Neural progenitor cell (in vitro differentiated cells): Measurements from ENCODE around the gene DYNLT1. TPM values are rescaled to one million over a fixed set of nuclear protein-coding genes. Genes with fewer than 3 reads are reported as not detected.
"Not testable (repeated sequence)": the region's sequence is repeated elsewhere in the genome, so short reads cannot be mapped to it uniquely, and the experiment has no call there.

Experiments
- DNase-seq: peaks from one replicate; pipeline ENCODE4 v3.0.0-alpha.2; 2016; ENCODE audit warnings: low spot score
- H2AFZ ChIP-seq: fragments of 200-600 bp; sonication (generic); replicated peaks from 2 replicates; pipeline ENCODE4 v1.6.1; 2016; ENCODE audit warnings: antibody characterized with exemption
- H3F3A ChIP-seq: fragments of 200-600 bp; sonication (generic); 2 replicates; pipeline ENCODE4 v1.6.1; 2016; ENCODE audit warnings: antibody characterized with exemption, low read depth
- H3K27ac ChIP-seq: fragments of 200-600 bp; sonication (generic); 2 replicates; pipeline ENCODE4 v1.5.1; 2016; ENCODE audit warnings: mild to moderate bottlenecking
- H3K27me3 ChIP-seq: fragments of 200-600 bp; sonication (generic); 2 replicates; pipeline ENCODE4 v1.6.1; 2016; ENCODE audit warnings: mild to moderate bottlenecking, moderate library complexity
- H3K36me3 ChIP-seq: fragments of 200-600 bp; sonication (generic); 2 replicates; pipeline ENCODE4 v1.5.1; 2016
- H3K4me1 ChIP-seq: fragments of 200-600 bp; sonication (generic); 2 replicates; pipeline ENCODE4 v1.6.1; 2016; ENCODE audit warnings: mixed run types
- H3K4me2 ChIP-seq: fragments of 200-600 bp; sonication (generic); 2 replicates; pipeline ENCODE4 v1.6.1; 2016
- H3K4me3 ChIP-seq: fragments of 200-600 bp; sonication (generic); 2 replicates; pipeline ENCODE4 v1.5.1; 2016
- H3K79me2 ChIP-seq: fragments of 200-600 bp; sonication (generic); 2 replicates; pipeline ENCODE4 v1.6.1; 2016; ENCODE audit warnings: low read depth
- H3K9ac ChIP-seq: fragments of 200-600 bp; sonication (generic); 2 replicates; pipeline ENCODE4 v1.6.1; 2016
- H3K9me3 ChIP-seq: fragments of 200-600 bp; sonication (generic); 2 replicates; pipeline ENCODE4 v1.5.1; 2016; ENCODE audit warnings: low read depth
- H4K20me1 ChIP-seq: fragments of 200-600 bp; sonication (generic); 2 replicates; pipeline ENCODE4 v1.6.1; 2016; ENCODE audit warnings: low read depth
- H3K27ac Mint-ChIP-seq: 3 replicates; pipeline ENCODE4 v1.8.0; 2021; ENCODE audit warnings: mixed read lengths
- H3K27me3 Mint-ChIP-seq: 2 replicates; pipeline ENCODE4 v1.8.0; 2022; ENCODE audit warnings: low read depth, mild to moderate bottlenecking, inconsistent platforms, moderate library complexity, mixed read lengths; ENCODE audit not compliant: insufficient read depth
- H3K36me3 Mint-ChIP-seq: 3 replicates; pipeline ENCODE4 v1.8.0; 2021; ENCODE audit warnings: mixed read lengths
- H3K4me1 Mint-ChIP-seq: 3 replicates; pipeline ENCODE4 v1.8.0; 2021; ENCODE audit warnings: mixed read lengths
- H3K4me3 Mint-ChIP-seq: 3 replicates; pipeline ENCODE4 v1.8.0; 2021; ENCODE audit warnings: mild to moderate bottlenecking, moderate library complexity, mixed read lengths
- H3K9me3 Mint-ChIP-seq: 3 replicates; pipeline ENCODE4 v1.8.0; 2020; ENCODE audit warnings: mixed read lengths
- CTCF ChIP-seq: fragments of 200-600 bp; sonication (generic); IDR thresholded peaks from 2 replicates; pipeline ENCODE4 v1.5.1; 2017; ENCODE audit warnings: antibody characterized with exemption, mild to moderate bottlenecking
- EZH2 ChIP-seq: fragments of 200-600 bp; sonication (generic); IDR thresholded peaks from 2 replicates; pipeline ENCODE4 v1.6.1; 2017; ENCODE audit warnings: antibody characterized with exemption, mild to moderate bottlenecking, moderate library complexity
- EZH2phosphoT487 ChIP-seq: fragments of 200-600 bp; sonication (generic); IDR thresholded peaks from 2 replicates; pipeline ENCODE4 v1.6.1; 2017; ENCODE audit warnings: antibody characterized with exemption
- total RNA-seq: library from RNA; depleted of rRNA; stranded (reverse); fragments of >200 nt; gene quantifications from 2 replicates; pipeline ENCODE4 v1.2.3, GENCODE V29; 2015; ENCODE audit warnings: low replicate concordance

Gene DYNLT1
- total RNA-seq, 1 donor from 2014 or later, result 82.8 TPM

- H3K36me3 Mint-ChIP-seq, result peaks cover 6% of the 10 kb centered on the region
- Histone ChIP-seq H3K79me2 (no peaks in the 10 kb centered on the region), H3K36me3 (no peaks in the 10 kb centered on the region), H3K27ac (no peak overlapping the region), H3K4me1 (peaks cover 14% of the 10 kb centered on the region), H3K9me3 (no peaks in the 10 kb centered on the region), H3K27me3 (no peaks in the 10 kb centered on the region), H2AFZ (no peak overlapping the region), H4K20me1 (no peaks in the 10 kb centered on the region), H3K9ac (no peak overlapping the region), H3K4me2 (no peak overlapping the region), H3F3A (peaks cover 6% of the 10 kb centered on the region), H3K4me3 (no peak overlapping the region)
- no peaks in the 10 kb centered on the region for H3K9me3 Mint-ChIP-seq
- no peak overlapping the region for H3K4me3 Mint-ChIP-seq
- peaks cover 4% of the 10 kb centered on the region for H3K27me3 Mint-ChIP-seq
- no peak overlapping the region for H3K27ac Mint-ChIP-seq
- H3K4me1 Mint-ChIP-seq, result no peaks in the 10 kb centered on the region
- TF ChIP-seq EZH2, result no peak
- TF ChIP-seq CTCF, result no peak
- no peak for TF ChIP-seq EZH2phosphoT487
- no peak for DNase-seq
These were observed 36.3 kb downstream of the DYNLT1 start for GRCh38 chr6:158608221-158608620.

GRCh38 chr6:158607411-158608170 lies 37.0 kb downstream of the DYNLT1 start:
- Histone ChIP-seq H3K9ac (no peak overlapping the region), H3K4me1 (peaks cover 14% of the 10 kb centered on the region), H3K4me3 (no peak overlapping the region), H3F3A (peaks cover 6% of the 10 kb centered on the region), H3K79me2 (no peaks in the 10 kb centered on the region), H3K27ac (no peak overlapping the region), H2AFZ (no peak overlapping the region), H3K9me3 (no peaks in the 10 kb centered on the region), H3K27me3 (no peaks in the 10 kb centered on the region), H4K20me1 (no peaks in the 10 kb centered on the region), H3K4me2 (no peak overlapping the region), H3K36me3 (no peaks in the 10 kb centered on the region)
- Mint-ChIP-seq H3K4me1 (no peaks in the 10 kb centered on the region), H3K36me3 (peaks cover 6% of the 10 kb centered on the region), H3K27me3 (peaks cover 4% of the 10 kb centered on the region), H3K4me3 (no peak overlapping the region), H3K27ac (no peak overlapping the region), H3K9me3 (no peaks in the 10 kb centered on the region)
- DNase-seq, result no peak
- TF ChIP-seq EZH2phosphoT487, result no peak
- no peak for TF ChIP-seq CTCF
- TF ChIP-seq EZH2, result no peak

- no peak overlapping the region for H3K9ac ChIP-seq
- H4K20me1 ChIP-seq, result no peaks in the 10 kb centered on the region
- Mint-ChIP-seq H3K36me3 (peaks cover 7% of the 10 kb centered on the region), H3K9me3 (no peaks in the 10 kb centered on the region), H3K27me3 (peaks cover 4% of the 10 kb centered on the region), H3K4me3 (no peak overlapping the region), H3K27ac (no peak overlapping the region), H3K4me1 (no peaks in the 10 kb centered on the region)
- no peaks in the 10 kb centered on the region for H3K79me2 ChIP-seq
- H3K9me3 ChIP-seq, result no peaks in the 10 kb centered on the region
- H2AFZ ChIP-seq, result no peak overlapping the region
- no peak overlapping the region for H3K4me3 ChIP-seq
- H3K27me3 ChIP-seq, result no peaks in the 10 kb centered on the region
- no peak for DNase-seq
- TF ChIP-seq CTCF (no peak), EZH2phosphoT487 (no peak), EZH2 (no peak)
- H3K4me1 ChIP-seq, result peaks cover 9% of the 10 kb centered on the region
- H3K4me2 ChIP-seq, result no peak overlapping the region
- peaks cover 6% of the 10 kb centered on the region for H3F3A ChIP-seq
- H3K36me3 ChIP-seq, result no peaks in the 10 kb centered on the region
- no peak overlapping the region for H3K27ac ChIP-seq
These were observed 37.6 kb downstream of the DYNLT1 start for GRCh38 chr6:158606935-158607334.

GRCh38 chr6:158606011-158606410 lies 38.5 kb downstream of the DYNLT1 start:
- not testable (repeated sequence) for H3K4me3 ChIP-seq, H3K27ac ChIP-seq, H3K36me3 ChIP-seq

More at GRCh38 chr6:158606011-158606410, 38.5 kb downstream of the DYNLT1 start:
- not testable (repeated sequence) for H4K20me1 ChIP-seq, H3K27me3 Mint-ChIP-seq, H3K27me3 ChIP-seq, H3K4me3 Mint-ChIP-seq, H3K9me3 ChIP-seq, H3K4me2 ChIP-seq, H3K79me2 ChIP-seq, H3K9me3 Mint-ChIP-seq, H3K36me3 Mint-ChIP-seq, H3K9ac ChIP-seq, H3F3A ChIP-seq, H2AFZ ChIP-seq, H3K4me1 ChIP-seq, H3K4me1 Mint-ChIP-seq, H3K27ac Mint-ChIP-seq, DNase-seq
